ENCODE measurements around the gene RAMP2. TPM values are rescaled to one million over a fixed set of nuclear protein-coding genes. Genes with fewer than 3 reads are reported as not detected.
"Not testable (repeated sequence)": the region's sequence is repeated elsewhere in the genome, so short reads cannot be mapped to it uniquely, and the experiment has no call there.

The RAMP2 gene
- polyA plus RNA-seq, 2 of the 4 experiments (the other 2 are of a cell fraction) = 0.49 to 0.87 TPM

DNA sequence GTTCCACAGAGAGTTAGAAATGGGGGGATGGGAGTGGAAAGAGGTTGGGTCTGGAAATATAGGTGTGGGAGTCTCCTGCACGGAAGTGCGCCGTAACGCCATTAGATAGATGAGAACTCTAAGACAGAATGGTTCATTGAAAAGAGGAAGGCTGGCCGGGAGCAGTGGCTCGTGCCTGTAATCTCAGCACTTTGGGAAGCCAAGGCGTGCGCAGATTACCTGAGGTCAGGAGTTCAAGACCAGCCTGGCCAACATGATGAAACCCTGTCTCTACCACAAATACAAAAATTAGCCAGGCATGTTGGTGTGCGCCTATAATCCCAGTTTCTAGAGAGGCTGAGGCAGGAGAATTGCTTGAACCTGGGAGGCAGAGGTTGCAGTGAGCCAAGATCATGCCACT lies 7.0 kb downstream of the RAMP2 start:
- H3K4me3 ChIP-seq; DNase-seq (ENCODE audit: low read depth in 1 of 2, low spot score in 1 of 2); H3K4me2 ChIP-seq; ATAC-seq; H3K4me1 ChIP-seq; H3K27ac ChIP-seq; FAIRE-seq; POLR2A ChIA-PET; H3K9me3 ChIP-seq: not testable (repeated sequence)
- WGBS (ENCODE audit: missing lambda C conversion rate) = 66% methylated on average over 9 of the region's 9 CpGs
- CTCF ChIA-PET = interaction anchor here (1.5 kb wide), 1 partner anchor 48 kb away, joined by 8 read pairs; no protein-coding TSS in a partner anchor

DNA sequence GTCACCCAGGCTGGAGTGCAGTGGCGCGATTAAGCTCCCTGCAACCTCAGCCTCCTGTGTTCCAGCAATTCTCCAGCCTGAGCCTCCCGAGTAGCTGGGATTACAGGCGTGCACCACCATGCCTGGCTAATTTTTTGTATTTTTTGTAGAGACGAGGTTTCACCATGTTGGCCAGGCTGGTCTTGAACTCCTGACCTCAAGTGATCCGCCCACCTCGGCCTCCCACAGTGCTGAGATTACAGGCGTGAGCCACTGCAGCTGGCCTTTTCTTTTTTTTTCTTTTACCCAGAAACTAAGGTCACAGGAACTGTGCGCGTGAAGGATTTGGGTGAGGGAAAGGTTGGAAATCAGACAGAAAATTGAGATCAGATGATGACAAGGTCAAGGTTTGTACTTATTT lies 8.9 kb downstream of the RAMP2 start:
- POLR2A ChIA-PET = interaction anchor here (0.7 kb wide), 1 partner anchor 43 kb away, joined by 5 read pairs; no protein-coding TSS in a partner anchor
- WGBS (ENCODE audit: missing lambda C conversion rate) = 79% methylated on average over 10 of the region's 10 CpGs
- H3K4me1 ChIP-seq = peaks cover 15% of the 10 kb centered on the region
- H3K4me3 ChIP-seq; ATAC-seq; H3K9me3 ChIP-seq; H3K27ac ChIP-seq; H3K4me2 ChIP-seq; FAIRE-seq; DNase-seq (ENCODE audit: low read depth in 1 of 2, low spot score in 1 of 2): not testable (repeated sequence)
- CTCF ChIA-PET = interaction anchor here (0.6 to 1.5 kb wide), 8 partner anchors 9 to 192 kb away, joined by 3 to 5 read pairs (median 3); partner anchors contain the start of genes PLEKHH3, PSMC3IP and RAMP2

- Histone ChIP-seq H3K27ac (peak overlapping the region; percentile 80 to 97), H3K4me2 (peak overlapping the region; percentile 91), H3K4me1 (peaks cover 21% of the 10 kb centered on the region), H3K9me3 (no peaks in the 10 kb centered on the region), H3K4me3 (peak overlapping the region; percentile 65)
- no peak for FAIRE-seq
- POLR2A ChIA-PET = interaction anchor here (0.6 to 2.9 kb wide), 26 partner anchors 9 to 224 kb away, joined by 3 to 21 read pairs (median 4); partner anchors contain the start of genes BECN1, CNTD1, COA3 and PLEKHH3
- peak in 1 of 2 experiments; percentile 15; a peak in 3 of 6 replicates for ATAC-seq
- no peak for DNase-seq (ENCODE audit: low read depth in 1 of 2, low spot score in 1 of 2)
- under 1% methylated on average over 3 of the region's 3 CpGs for WGBS (ENCODE audit: missing lambda C conversion rate)
- TF ChIP-seq MAX (IDR thresholded peaks at IDR 0.05) = no peak
- no peak for TF ChIP-seq SREBF2 (IDR thresholded peaks at IDR 0.05)
- TF ChIP-seq, protein P1, sequence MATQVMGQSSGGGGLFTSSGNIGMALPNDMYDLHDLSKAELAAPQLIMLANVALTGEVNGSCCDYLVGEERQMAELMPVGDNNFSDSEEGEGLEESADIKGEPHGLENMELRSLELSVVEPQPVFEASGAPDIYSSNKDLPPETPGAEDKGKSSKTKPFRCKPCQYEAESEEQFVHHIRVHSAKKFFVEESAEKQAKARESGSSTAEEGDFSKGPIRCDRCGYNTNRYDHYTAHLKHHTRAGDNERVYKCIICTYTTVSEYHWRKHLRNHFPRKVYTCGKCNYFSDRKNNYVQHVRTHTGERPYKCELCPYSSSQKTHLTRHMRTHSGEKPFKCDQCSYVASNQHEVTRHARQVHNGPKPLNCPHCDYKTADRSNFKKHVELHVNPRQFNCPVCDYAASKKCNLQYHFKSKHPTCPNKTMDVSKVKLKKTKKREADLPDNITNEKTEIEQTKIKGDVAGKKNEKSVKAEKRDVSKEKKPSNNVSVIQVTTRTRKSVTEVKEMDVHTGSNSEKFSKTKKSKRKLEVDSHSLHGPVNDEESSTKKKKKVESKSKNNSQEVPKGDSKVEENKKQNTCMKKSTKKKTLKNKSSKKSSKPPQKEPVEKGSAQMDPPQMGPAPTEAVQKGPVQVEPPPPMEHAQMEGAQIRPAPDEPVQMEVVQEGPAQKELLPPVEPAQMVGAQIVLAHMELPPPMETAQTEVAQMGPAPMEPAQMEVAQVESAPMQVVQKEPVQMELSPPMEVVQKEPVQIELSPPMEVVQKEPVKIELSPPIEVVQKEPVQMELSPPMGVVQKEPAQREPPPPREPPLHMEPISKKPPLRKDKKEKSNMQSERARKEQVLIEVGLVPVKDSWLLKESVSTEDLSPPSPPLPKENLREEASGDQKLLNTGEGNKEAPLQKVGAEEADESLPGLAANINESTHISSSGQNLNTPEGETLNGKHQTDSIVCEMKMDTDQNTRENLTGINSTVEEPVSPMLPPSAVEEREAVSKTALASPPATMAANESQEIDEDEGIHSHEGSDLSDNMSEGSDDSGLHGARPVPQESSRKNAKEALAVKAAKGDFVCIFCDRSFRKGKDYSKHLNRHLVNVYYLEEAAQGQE (IDR thresholded peaks at IDR 0.05) = no peak
- TF ChIP-seq MAZ (IDR thresholded peaks at IDR 0.05; ENCODE audit: borderline replicate concordance, low read depth, low read length) = no peak
- TF ChIP-seq, protein P2, sequence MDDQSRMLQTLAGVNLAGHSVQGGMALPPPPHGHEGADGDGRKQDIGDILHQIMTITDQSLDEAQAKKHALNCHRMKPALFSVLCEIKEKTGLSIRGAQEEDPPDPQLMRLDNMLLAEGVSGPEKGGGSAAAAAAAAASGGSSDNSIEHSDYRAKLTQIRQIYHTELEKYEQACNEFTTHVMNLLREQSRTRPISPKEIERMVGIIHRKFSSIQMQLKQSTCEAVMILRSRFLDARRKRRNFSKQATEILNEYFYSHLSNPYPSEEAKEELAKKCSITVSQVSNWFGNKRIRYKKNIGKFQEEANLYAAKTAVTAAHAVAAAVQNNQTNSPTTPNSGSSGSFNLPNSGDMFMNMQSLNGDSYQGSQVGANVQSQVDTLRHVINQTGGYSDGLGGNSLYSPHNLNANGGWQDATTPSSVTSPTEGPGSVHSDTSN (IDR thresholded peaks at IDR 0.05) = no peak
- TF ChIP-seq RNF2 (IDR thresholded peaks at IDR 0.05; ENCODE audit: borderline replicate concordance, low read depth) = no peak
- TF ChIP-seq GATA3 (IDR thresholded peaks at IDR 0.05; ENCODE audit: borderline replicate concordance) = no peak
- no peak for TF ChIP-seq NR3C1 (IDR thresholded peaks at IDR 0.05)
- TF ChIP-seq HOXA7 (CRISPR knock-in tag; IDR thresholded peaks at IDR 0.05) = no peak
- no peak for TF ChIP-seq CBX2 (IDR thresholded peaks at IDR 0.05; ENCODE audit: borderline replicate concordance, low read depth)
- TF ChIP-seq ZFP36 (IDR thresholded peaks at IDR 0.05; ENCODE audit: borderline replicate concordance, partially characterized antibody) = no peak
- no peak for TF ChIP-seq BHLHE40 (IDR thresholded peaks at IDR 0.05; ENCODE audit: low read depth, low read length)
- TF ChIP-seq CHD2 (IDR thresholded peaks at IDR 0.05; ENCODE audit: low read length, partially characterized antibody) = no peak
- TF ChIP-seq TFCP2L1 (CRISPR knock-in tag; IDR thresholded peaks at IDR 0.05) = no peak
- TF ChIP-seq USF2 (IDR thresholded peaks at IDR 0.05) = no peak
- no peak for TF ChIP-seq CHD4 (IDR thresholded peaks at IDR 0.05; ENCODE audit: borderline replicate concordance)
- no peak for TF ChIP-seq FOXS1 (CRISPR knock-in tag; IDR thresholded peaks at IDR 0.05)
- TF ChIP-seq EP300 (IDR thresholded peaks at IDR 0.05) = no peak
- CTCF ChIA-PET = interaction anchor here (0.8 to 4.4 kb wide), 16 partner anchors 9 to 195 kb away, joined by 3 to 48 read pairs (median 4); partner anchors contain the start of genes BECN1 and PSMC3IP
Observed at GRCh38 chr17:42772945-42773289, 11.9 kb downstream of the RAMP2 start.

Measured in A549 (cell line).